HG02970 (cell line): Measurements from ENCODE around the gene OCA2.

ENCODE experiments used
- ATAC-seq: cut with Tn5 transposase; IDR thresholded peaks from one replicate; pipeline ENCODE4 v1.9.1; 2021; ENCODE audit warnings: mild to moderate bottlenecking, moderate library complexity, moderate number of reproducible peaks; ENCODE audit not compliant: unreplicated experiment, low FRiP score

Gene OCA2

DNA sequence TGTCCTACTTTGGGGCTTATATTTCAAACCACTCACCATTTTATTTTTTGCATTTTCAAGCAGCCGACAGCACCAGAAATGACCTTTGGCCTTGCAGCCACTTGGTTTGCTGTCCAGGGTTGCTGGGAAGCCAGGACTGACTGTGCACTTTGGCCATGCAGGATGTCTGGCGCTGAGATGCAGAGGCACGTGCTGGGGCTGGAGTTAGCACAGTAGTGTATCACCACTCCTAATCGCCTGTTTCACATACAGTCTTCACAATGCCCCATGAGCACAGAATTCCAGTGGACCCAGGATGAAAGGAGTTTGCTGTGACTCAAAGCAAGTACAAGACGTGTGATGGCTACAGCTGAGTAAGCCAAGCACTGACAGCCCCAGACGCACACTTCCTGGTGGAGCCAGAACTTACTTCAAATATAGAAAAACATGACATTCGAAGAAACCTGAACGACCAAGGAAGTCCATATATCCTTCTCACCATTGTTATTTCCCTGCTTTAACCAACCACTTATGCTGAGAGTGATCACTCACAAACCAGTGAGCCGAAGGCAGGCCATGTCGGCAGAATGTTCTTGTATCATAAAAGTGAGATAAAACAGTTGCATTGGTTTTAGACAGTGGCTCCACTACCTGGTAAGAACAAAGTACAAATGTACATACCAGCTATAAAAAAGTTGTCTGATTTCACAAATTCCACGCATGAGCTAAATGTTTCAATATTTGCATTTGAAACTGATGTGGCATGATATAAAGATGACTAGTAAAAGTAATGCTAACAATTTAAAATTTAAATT, 16.0 kb downstream of the OCA2 start:
- ATAC-seq = no peak

GRCh38 chr15:28081594-28081993, 17.5 kb downstream of the OCA2 start:
- no peak for ATAC-seq

DNA sequence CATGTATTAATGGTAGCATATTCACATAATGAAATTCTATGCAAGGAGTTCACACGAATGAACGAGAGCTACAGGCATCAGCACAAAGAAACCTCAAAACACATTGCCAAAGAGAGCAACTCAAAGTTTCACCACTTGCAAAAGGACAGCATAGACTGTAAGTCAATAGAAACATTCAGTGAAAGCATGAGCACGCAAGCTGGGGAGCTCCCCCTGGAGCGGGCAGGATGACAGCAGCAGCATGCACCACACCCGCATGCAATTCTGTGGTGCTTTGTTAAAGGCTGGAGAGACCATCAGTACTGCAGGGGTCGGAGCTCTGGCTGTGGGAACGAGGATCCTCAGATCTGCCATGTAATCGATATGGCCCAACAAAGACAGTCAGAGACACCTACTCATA, 18.7 kb downstream of the OCA2 start:
- ATAC-seq = no peak

GRCh38 chr15:28079313-28079969, 19.7 kb downstream of the OCA2 start:
- no peak for ATAC-seq

DNA sequence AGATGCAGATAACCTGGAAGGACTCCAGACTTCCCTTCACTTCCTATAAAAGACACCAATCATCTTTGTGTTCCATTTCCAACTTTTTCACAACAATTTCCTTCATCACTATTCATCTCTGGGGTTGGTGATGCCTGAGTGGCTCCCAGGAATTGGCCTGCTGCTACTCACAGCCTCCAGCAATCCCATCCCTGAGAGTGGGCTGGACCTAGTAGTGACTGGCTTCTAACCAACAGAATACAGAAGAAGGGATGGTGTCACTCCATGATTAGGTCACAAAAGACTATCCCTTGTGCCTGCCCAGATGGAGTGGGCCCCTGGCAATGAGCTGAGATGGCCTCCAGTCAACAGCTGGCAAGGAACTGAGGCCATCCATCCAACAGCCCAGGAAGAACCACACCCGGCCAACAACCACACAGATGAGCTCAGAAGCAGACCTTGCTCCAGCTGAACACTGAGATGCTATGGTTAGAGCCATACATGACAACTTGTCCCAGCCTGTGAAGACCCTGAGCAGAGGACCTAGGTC, 20.9 kb downstream of the OCA2 start:
- ATAC-seq = no peak

DNA sequence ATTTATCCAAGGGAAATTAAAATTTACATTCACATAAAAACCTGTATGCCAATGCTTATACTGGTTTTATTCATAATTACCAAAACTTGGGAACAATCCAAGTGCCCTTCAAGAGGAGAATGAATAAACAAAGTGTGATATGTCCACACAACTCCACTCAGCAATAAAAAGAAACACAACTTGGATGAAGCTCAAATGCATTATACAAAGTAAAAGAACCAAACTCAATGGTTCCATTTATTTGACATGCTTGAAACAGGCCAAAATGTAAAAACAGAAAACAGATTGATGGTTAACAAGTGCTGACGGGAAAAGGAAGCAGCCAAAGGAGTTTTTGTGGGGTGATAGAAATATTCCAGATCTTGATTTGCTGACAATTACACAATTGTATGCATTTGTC, 23.5 kb downstream of the OCA2 start:
- no peak for ATAC-seq

- no peak for ATAC-seq
Observed at GRCh38 chr15:28068930-28069329, 30.2 kb downstream of the OCA2 start.

- no peak for ATAC-seq
Observed at GRCh38 chr15:28066231-28066630, 32.9 kb downstream of the OCA2 start.

DNA sequence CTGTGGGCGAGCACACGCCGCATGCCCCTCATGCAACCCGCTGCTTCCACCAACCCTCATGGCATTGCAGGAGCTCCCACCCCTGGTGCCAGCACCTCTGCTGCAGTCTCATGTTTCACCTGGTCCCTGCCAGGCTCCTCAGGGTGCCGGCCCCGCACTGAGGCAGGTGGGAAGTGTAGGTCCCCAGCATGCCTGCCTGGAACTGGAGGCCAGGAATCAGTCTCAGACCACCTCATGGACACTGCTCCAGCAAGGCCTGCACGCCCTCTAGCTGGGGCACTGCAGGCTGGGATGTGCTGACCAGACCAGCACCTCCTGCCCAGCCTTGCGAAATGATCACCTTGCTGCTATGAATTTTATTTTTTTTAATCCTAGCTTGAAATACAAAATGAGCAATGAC, 39.1 kb downstream of the OCA2 start:
- ATAC-seq = no peak

GRCh38 chr15:28058082-28058481, 41.0 kb downstream of the OCA2 start:
- ATAC-seq = no peak

DNA sequence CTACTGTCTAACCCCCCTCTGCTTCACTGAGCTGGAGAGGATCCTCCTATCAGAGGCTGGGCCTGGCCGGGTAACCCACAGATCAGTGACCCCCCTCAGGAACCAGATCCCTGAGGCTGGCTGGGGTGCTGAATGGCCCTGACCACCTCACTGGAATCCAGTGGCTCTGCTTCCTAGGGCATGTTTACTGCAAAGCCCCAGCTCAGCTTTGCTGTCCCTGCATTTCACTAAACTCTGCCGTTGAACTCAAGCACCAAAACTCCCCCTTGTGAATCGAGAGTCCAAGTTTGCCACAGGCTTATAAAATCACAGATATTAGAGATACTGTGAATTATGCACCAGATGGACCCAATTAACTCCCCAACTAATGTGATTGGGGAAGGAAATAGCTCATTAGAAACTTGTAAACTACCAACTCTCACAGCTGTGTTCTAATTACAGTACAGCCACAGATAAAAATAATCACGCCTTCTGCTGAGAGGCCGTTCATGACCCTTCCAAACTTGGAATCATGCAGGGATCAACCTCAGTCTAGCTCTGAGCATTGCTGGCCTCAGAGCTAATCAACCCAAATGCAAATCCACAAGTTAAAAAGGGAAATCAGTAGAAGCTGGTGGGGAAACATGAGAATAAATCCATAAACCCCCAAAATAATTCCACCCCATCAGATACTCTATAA, 47.0 kb downstream of the OCA2 start:
- no peak for ATAC-seq

DNA sequence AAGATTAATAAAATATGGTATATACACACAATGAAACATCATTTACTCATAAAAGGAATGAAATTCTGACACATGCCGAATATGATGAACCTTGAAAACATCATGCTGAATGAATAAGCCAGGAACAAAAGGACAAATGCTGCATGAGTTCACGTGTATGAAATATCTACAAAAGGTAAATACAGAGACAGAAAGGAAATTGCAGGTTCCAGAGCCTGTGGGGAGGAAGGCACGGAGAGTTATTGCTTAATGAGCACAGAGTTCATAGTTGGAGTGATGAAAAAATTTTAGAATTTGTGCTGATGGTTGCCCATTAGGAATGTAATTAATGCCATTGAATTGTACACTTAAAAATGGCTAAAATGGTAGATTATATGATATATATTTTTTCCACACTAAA, 49.5 kb downstream of the OCA2 start:
- ATAC-seq = no peak

- ATAC-seq = no peak
Observed at GRCh38 chr15:28047277-28047676, 51.8 kb downstream of the OCA2 start.

- no peak for ATAC-seq
Observed at GRCh38 chr15:28044121-28044672, 54.9 kb downstream of the OCA2 start.

DNA sequence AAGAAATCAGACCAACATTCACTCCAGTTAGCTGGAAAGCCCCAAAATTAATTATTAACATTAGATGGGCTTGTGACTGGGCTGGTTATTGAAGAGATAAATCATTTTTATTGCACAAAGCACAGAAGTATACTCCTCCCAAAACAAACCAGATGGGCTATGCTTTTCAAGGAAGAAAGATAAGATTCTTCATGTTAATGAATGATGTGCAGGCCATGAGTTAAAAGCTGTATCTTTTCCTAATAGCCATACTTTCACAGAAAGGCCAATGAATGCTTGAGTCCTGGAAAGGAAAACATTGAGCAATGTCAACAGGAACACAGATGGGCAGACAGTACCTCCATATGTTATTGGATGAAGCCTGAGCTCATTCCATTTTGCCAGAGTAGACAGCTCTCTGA, 55.4 kb downstream of the OCA2 start:
- no peak for ATAC-seq

GRCh38 chr15:28037969-28038590, 61.0 kb downstream of the OCA2 start:
- ATAC-seq = no peak

DNA sequence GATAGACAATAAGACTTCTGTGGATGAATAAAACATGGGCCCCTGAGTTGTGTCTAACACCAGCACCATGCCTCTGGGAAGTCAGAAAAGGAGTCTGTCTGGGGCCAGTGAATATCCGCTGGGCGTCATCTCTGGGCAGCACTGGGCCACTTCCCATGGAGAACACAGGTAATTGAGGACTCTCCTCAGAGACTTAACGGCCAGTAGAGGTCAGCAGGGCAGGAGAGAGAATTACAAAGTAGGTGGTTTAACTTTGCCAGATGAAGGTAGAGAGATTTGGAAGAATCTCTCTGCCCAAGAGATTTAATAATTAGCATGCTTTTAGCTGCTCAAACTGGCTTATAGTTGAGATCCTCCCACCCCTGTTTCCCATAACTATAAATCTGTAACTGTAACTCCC, 65.7 kb downstream of the OCA2 start:
- no peak for ATAC-seq

DNA sequence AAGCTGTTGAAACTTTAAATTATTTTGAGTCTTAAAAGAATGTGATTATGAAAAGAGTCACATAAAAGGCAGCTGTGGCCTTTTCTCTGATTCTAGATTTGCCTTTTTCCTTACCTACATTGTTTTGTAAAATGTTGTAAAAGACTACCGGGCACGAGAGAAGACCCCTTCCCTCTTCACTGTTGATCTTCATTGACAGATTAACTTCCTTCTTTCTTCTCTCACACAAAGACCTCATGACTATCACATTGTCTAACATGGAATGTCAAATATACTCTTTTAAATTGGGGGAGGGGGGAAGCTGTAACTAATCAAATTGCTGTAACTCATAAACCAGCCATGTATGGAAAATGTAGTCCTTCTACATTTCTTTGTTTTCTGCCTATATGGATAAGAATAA, 68.3 kb downstream of the OCA2 start:
- no peak for ATAC-seq

- no peak for ATAC-seq
Observed at GRCh38 chr15:28027714-28028076, 71.4 kb downstream of the OCA2 start.

DNA sequence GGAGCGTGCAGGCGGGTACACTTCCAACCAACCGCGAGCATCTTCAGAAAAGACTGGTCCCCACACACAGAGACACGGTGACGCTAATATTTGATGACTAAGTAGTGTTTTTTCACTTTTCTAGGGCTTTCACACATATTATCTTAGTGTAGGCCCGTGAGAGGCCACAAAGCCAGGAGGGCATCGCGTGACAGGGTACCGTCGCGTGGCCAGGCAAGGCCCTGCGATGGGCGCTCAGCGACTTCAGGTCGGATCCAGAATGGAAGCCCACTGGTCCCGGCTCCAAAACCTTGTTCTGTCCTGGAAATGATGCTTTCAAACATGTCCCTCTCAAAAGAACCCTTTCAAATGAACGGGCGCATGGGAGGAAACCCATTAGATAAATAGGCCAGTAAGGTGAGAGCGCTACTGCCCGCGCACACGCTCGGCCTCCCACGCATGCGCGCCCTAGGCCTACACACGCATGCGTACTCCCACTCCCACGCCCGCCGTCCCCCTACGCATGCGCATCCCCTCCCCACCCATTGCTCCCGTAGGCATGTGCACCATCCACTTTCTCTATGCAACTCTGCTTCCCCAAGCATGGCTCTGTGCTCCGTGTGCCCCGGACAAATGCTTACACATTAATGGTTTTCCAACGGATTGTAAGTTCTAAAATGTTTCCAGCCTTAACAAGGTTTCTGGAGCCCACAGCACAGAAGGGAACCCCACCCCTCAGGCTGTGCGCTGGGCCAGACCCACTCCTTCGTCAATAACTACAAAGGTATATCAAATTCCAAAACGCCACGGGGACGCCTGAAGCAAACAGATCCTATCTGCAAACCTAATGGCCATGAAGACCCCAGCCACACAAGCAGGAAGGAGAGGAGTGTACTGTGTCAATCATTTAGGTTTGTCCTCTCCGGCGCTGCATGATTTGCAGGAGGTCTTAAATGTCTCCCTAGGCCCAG, 72.1 kb downstream of the OCA2 start:
- ATAC-seq = no peak
